ENCODE results near the gene CDH22. TPM values are rescaled to one million over a fixed set of nuclear protein-coding genes. Genes with fewer than 3 reads are reported as not detected.

CDH22 gene
- total and polyA plus RNA-seq, 2 donors (not counting 1 experiment from before 2014, with no cell fraction given), result not detected

GRCh38 chr20:46252352-46253091 lies 55.8 kb downstream of the CDH22 start:
- H2AFZ ChIP-seq (ENCODE audit: insufficient read depth, low read depth, low read length, poor library complexity, severe bottlenecking), result no peak overlapping the region
- no peak overlapping the region for H3K4me3 Mint-ChIP-seq

More at GRCh38 chr20:46252352-46253091, 55.8 kb downstream of the CDH22 start:
- no peaks in the 10 kb centered on the region for H3K36me3 ChIP-seq (replicated peaks in 1 of 2; ENCODE audit: control extremely low read depth in 1 of 2, control insufficient read depth in 1 of 2, extremely low read depth in 1 of 2, insufficient read depth in 2 of 2, low read length in 1 of 2)
- Mint-ChIP-seq H3K27me3 (peaks cover 63% of the 10 kb centered on the region), H3K27ac (no peak overlapping the region), H3K4me1 (no peaks in the 10 kb centered on the region), H3K9me3 (ENCODE audit: insufficient read depth) (no peaks in the 10 kb centered on the region)
- H3K79me2 ChIP-seq (ENCODE audit: control insufficient read depth, insufficient read depth, low read length), result no peaks in the 10 kb centered on the region
- no peak overlapping the region for H3K4me3 ChIP-seq (ENCODE audit: control extremely low read depth in 1 of 5, extremely low read depth in 1 of 5, insufficient read depth in 1 of 5, low read depth in 2 of 5, low read length in 4 of 5)
- H3K4me1 ChIP-seq (ENCODE audit: control insufficient read depth in 2 of 2, insufficient read depth in 2 of 2, low read length in 2 of 2), result no peaks in the 10 kb centered on the region
- WGBS (ENCODE audit: insufficient coverage), result 76% methylated on average over 8 of the region's 8 CpGs
- CTCF ChIA-PET, result no interaction called here
- POLR2A ChIA-PET, result no interaction called here
- H4K20me1 ChIP-seq (ENCODE audit: control insufficient read depth, insufficient read depth, low read length, poor library complexity, severe bottlenecking), result no peaks in the 10 kb centered on the region
- no peaks in the 10 kb centered on the region for H3K9me3 ChIP-seq (ENCODE audit: control extremely low read depth in 1 of 3, control insufficient read depth in 2 of 3, insufficient read depth in 1 of 3, low read length in 2 of 3)
- H3K27me3 ChIP-seq (replicated peaks in 1 of 4; ENCODE audit: control extremely low read depth in 1 of 4, control insufficient read depth in 3 of 4, insufficient read depth in 4 of 4, low read length in 3 of 4), result peaks cover 0 to 49% (median 16%) of the 10 kb centered on the region in 4 experiments
- no peak for TF ChIP-seq EZH2 (IDR thresholded peaks at IDR 0.05; ENCODE audit: borderline replicate concordance, insufficient read depth, low read depth, low read length, poor library complexity, severe bottlenecking)
- no peak for TF ChIP-seq CTCF (IDR thresholded peaks at IDR 0.05)
- no peak overlapping the region for H3K9ac ChIP-seq (ENCODE audit: low read length)
- intact Hi-C loops (cut with micrococcal nuclease), result no loop called here
- H3K27ac ChIP-seq (ENCODE audit: low read length in 2 of 2), result no peak overlapping the region
- no peak overlapping the region for H3K4me2 ChIP-seq (replicated peaks; ENCODE audit: low read depth, low read length, poor library complexity, severe bottlenecking)
- ATAC-seq (ENCODE audit: low read depth) (no peak), DNase-seq (no peak)
